Activated CD8-positive, alpha-beta memory T cell treated with anti-CD3 and anti-CD28 coated beads, Interleukin-2, amount 50 U/mL, for 1 hour (primary cell): ENCODE data around the gene KRTDAP.

Experiments used
- DNase-seq: peaks from one replicate; pipeline ENCODE4 v3.0.0-alpha.2; 2020; ENCODE audit errors: extremely low read depth

The KRTDAP gene, protein sequence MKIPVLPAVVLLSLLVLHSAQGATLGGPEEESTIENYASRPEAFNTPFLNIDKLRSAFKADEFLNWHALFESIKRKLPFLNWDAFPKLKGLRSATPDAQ

DNA sequence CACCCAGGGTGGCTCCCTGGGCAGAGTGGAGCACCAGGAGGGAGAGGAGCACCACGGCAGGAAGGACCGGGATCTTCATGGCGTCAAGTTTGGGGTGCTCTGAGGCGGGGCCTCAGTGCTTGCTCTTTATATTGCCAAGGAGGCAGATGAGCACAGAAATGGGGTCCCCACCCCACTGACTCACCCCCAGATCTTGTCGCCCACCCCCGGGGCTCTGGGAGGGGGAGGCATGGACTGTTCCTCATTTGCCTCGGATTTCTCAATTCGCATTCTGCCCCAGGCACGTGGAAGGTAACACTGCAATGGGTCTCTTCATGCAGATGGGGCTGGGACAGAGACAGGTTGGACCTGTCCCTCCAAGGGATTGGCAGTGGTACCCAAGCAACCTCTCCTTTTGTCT is at the start of gene KRTDAP:
TSS of gene KRTDAP (minus strand) at position 101 of the 400 bp plus-strand sequence. CDS start at position 79, 22 bp downstream.
- no peak for DNase-seq

DNA sequence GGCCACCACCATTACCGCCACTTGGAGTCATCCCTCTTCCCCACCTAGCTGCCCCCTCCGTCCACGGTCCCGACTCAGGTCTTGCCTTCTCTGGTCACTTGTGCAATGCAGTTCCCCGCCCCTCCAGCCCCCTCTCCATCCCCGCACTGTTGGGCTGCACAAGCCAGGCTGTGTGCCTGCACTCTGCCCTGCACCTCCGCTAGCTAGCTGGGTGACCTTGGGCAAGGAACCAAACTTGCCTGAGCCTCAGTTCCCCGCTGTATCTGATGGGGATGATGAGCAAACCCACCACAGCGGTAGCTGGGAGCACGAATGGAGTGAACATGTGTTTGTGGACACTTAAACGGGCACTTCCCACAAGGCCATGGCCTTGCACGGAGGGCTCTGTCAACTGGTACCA is 49.6 kb upstream of the KRTDAP start:
- no peak for DNase-seq

DNA sequence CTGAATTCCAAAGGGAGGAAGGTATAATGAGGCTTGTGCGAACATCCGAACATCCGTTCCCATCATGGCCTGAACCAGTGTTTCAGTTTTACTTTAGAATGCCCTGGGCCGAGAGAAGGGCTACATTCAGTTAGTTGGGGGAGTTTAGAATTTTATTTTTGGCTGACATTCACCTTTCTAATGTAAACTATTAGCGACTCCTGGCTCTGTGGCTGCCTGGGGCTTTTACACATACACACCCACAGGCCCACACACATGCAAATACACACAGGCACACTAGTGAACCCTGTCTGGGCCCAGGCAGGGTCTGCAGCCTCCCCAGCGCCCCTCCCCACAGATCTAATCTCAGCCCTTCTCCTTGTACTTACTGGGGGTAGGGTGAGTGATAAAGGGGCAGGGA is 49.0 kb upstream of the KRTDAP start:
- no peak for DNase-seq

DNA sequence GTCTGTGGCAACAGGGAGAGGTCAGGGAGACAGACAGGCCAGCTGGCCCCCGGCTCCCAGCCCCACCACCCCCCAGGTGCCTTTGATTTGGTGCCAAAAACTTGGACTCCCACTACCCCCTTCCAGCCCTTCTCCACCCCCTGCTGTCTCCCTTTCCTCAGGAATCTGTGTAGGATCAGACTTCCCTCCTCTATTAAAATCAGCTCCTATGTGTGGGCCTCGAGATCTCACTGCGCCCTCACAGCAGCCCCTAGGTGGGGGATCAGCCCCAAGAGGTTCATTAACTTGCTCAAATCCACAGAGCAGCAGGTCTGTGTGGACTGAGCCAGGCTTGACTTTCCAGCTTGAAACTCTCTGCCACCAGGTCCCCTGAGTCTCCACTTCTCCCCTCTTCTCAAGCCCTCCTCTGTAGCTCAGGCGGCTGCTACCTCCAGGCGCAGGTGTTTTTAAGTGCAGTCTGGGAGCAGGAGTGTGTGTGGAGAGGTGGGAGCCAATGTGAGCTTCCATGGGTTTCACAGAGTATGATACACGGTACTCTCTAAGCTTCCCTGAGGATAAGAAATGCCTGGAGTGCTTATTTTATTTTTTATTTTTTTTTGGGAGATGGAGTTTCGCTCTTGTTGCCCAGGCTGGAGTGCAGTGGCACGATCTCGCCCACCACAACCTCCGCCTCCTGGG is 44.7 kb upstream of the KRTDAP start:
- no peak for DNase-seq

DNA sequence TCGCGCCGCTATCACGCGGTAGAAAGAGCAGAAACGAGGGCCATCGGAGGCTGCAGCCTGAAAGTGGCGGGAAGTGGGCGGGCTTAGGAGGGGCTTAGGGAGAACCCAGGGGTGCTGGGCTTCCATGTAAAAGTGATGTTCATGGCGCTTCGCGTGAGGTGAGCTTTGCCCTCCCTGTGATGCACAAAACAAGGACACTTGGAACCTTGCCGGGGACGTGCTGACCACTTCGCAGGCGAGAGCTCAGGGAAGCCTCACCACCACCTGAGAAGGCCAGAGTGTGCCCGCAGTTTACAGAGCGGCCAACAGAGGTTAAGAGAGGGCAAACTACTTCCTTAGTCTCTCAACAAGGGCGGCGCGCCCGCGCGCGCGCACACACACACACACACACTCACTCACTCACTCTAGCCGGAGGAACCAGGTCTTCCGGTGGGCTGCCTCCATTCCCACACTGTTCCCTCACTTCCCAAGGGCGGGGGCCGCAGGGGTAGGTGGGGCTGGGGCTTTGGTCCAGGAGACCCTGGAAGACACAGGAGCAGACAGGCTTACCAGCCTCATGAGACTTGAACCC is 43.6 kb upstream of the KRTDAP start:
- no peak for DNase-seq

DNA sequence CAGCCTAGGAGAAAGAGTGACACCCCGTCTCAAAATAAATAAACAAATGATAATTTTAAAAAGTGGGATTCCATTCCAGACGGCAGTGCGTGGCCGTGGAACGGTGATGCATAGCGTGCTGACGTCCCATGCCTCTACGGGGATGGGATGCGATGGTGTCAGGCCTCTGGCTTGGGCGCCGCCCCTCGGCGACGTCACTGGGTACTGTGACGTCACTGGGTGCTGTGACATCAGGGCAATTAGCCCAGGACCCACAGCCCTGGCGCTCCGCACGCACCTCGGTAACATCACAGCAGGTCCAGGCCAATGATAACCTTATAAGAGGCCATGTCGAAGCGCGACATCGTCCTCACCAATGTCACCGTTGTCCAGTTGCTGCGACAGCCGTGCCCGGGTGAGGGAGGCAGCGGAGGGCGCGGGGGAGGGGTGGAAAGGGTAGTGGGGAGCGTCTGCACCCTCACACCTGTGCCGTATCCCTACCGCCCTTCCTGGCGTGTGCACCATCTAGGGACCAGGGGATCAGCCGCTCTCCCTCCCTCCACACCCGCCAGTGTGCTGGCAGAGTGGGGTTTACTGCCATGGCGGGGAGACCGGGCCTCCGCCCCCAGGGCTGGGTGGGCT is 43.0 kb upstream of the KRTDAP start, which contains the start of gene GAPDHS:
TSS of gene GAPDHS (plus strand) at position 256 of the 621 bp plus-strand sequence. CDS start at position 328, 72 bp downstream.
- DNase-seq, result no peak

DNA sequence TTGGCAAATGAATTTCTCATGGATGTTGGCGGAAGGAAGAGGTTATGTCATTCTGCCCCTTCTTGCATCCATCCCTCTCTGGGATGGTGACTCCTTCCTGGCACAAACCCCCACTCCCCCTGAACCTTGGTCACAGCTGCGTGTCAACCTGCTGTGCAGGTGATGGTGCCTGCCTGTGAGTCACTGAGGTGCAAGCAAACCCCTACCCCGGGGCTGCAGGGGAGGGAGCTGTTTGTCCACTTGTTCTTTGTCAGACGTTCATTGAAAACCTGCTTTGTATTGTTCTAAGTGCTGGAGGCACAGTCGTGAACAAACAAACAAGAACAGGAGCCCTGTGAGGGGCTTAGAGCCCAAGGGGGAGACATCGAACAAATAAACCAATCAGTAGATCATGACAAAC is 41.0 kb upstream of the KRTDAP start:
- no peak for DNase-seq

DNA sequence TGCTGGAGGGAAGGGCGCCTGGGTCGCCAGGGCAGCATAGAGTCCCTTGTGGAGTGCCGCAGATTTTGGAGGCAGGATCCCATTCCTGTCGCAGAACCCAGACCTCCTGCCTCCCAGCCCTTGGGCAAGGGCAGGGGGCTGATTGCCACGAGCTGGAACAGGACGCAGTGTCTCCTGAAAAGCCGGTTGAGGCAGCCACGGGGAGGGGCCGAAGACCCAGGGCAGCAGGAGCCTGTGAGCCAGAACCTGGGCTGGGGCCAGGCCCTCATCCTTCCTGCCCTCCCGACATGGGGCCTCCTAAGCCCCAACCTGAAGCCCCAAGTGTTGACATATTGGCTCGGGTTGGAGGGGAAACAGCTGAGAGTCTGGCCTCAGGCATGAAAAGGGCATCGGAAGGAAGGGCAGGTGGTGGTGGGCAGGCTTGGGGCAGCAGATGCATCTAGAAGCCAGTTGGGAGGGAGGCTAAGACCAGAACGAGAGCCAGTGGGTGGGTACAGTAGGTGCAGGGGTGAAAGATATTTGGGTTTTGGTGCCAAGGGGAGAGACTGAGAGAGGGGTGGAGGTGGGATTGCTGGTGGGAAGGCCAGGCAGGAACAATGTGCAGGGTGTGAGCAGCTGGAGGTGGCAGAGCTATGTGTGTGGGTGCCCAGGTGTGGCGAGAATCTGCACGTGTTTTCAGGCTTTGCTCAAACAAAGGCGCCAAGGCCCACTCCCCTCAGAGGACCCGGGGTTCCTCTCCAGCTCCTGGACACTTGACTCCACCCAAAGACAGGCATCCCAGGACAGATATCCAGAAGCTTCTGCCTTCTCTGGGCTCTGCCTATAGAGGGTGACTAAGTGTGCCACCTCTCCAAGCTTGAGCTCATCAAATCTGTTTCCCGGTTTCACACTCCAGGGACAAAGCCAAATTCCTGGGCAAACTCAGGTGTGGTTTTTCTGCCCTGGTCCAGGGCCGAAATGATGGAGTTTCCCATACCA is 39.3 kb upstream of the KRTDAP start:
- no peak for DNase-seq

DNA sequence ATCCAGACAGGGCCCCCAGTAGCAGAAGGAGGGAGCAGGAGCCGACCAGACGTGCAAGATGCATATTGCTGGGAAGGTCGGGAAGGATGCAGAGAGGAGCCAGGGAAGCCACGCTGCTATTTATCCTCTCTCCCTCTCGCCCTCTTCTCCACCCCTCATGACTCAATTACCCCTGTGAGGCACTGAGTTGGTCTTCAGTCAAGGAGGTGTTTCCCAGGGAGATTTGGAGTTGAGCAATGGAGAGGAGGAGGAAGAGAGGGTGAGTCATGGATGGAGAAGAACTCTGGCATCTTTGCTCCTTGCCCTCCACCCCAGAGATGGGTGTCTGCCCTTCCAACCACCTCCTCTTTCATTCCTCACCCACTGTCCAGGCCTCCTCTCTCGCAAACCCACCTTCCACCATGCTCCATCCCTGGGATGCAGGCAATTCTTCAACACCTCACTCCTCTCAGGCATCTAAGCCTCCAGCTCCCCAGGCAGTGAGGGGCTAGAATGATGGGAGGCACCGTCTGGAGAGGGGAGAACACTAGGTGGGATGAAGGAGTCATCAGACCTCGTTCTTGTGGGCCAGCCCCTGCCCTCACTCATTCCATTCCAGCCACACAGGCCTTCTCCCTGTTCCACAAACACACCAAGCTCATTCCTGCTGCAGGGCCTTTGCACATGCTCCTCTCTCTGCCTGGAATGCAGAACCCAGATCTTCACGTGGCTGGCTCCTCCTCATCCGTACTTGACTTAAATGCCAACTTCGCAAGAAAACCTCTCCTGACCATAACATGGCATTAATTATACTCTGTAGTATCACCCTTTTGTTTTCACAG is 38.2 kb upstream of the KRTDAP start, which contains the start of gene SBSN:
TSS of gene SBSN (minus strand) at position 94 of the 821 bp plus-strand sequence. CDS start at position 64, 30 bp downstream.
- no peak for DNase-seq

DNA sequence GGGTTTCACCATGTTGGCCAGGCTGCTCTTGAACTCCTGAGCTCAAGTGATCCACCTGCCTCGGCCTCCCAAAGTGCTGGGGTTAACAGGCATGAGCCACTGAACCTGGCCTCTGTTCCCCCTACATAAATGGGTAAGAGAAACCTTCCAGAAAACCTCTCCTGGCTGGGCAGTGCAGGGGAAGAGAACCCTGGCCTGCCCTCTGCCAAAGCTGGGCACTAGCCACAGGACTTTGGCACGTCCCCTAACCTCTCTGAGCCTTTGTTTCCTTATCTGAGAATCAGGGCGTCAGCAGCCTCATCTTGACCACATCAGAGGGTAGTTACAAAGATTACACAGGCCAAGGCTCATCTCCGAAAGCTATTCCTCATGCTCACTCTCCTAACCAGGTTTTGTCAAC is 35.6 kb upstream of the KRTDAP start:
- DNase-seq, result no peak

DNA sequence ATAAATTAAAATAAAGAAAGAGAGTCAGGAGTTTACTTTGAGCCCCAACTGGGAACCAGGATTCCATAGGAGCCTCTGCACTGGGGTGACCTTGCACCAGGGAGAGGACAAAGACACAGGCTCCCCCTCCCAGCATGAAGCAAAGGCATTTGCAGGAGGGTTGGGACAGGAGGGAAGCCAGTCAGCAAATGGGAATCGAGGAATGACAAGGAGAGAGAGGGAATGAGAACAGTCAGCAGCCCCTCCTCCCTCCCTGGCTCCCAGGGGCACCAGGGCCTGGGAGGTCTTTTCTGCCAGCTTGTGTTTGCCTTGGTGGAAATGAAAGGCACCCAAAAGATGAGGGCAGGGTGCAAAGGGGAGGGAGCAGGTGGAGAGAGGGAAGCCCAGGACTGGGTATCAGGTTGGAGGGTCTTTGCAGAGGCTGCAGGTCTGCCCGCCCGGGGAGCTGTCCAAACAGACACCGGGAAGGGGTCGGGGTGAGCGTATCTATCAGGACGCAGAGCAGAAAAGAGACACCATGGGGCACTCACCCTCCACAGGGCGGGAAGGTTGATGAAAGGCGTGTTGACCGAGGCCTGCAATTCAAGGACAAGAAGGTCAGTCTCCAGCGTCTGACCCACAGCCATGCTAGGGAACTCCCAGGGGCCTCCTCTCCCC is 34.0 kb upstream of the KRTDAP start:
- no peak for DNase-seq

DNA sequence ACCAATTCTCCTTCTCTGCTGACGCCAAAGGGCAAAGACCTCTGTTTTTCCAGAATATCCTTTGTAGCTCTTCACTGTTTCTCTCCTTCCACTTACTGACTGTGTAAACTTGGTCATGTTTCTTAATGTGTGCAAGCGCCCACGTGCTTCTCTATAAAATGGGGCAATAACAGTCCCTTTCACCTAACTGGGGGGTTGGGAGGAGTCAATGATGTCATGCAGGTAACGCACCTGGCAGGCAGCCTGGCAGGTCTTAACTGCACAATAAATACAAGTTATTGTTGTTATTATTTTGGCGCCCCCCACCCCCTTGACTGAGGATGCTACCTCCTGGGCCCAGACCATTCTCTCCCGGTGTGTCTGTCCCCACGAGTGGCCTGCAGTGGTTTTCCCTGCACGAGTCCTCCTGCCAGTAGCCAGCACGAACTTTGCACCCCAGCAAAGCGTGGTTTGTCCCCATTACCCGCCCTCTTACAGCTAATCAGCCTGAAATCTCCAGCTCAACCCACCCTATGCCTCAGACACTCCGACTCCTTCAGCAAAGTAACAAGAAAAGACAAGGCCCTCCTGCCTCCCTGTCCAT is 32.6 kb upstream of the KRTDAP start:
- DNase-seq, result no peak

DNA sequence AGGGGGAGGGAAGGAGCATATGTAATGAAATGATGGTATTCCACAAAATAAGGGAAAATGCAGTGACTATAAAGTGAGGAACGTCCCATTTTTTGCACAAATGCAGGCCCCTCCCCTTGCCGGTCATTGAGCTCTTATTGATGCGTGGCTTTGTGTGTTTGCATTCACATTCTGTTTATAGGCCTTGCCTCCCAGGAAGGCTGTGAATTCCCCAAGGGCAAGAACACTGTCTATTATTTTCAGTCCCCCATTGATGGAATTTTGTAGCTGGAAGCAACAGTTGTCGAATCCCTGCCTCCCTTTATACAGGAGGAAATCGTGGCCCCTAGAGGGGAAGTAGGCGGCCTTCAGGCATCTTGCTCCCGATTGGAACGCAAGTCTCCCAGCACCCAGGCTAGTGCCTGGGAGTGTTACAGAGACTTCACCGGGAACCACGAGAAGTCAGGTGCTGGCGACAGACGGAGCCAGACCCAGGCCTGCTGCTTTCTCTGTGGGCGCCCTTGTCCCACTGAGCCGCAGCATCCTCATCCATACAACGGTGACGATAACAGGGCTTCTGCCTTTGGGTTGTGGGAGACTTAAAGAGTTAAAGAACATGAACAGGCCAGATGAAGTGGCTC is 31.0 kb upstream of the KRTDAP start:
- DNase-seq, result no peak

DNA sequence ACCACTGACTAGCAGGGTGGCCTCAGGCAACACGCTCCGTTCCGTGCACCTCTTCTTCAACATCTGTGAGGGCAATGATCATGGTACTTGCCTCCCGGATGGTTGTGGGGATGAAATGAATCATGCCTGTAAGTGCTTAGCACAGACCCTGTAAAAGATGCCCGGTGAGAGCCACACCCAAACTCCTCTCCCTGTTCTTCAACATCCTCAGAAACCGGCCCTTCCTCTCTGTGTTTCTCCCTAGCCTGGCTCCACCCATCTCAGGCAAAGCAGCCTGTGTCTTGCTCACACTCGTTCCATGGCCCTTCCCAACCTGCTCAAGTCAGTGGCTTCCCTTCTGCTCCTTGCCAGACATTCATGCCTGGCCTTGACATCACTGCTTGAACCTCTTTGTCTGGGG is 29.0 kb upstream of the KRTDAP start:
- DNase-seq, result no peak

DNA sequence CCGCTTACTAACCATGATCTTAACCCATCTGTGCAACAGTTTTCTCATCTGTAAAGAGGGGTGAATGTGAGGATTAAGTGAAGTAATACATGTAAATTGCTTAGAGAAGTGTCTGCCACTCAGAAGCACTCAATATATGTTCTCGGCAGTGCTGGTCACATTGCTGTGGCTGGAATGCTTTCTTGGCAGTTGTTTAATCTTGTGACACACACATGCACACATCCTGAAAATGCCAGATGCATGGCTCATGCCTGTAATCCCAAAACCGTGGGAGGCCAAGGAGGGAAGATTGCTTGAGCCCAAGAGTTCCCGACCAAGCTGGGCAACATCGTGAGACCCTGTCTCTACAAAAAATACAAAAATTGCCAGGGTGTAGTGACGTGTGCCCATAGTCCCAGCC is 28.0 kb upstream of the KRTDAP start:
- DNase-seq, result no peak

DNA sequence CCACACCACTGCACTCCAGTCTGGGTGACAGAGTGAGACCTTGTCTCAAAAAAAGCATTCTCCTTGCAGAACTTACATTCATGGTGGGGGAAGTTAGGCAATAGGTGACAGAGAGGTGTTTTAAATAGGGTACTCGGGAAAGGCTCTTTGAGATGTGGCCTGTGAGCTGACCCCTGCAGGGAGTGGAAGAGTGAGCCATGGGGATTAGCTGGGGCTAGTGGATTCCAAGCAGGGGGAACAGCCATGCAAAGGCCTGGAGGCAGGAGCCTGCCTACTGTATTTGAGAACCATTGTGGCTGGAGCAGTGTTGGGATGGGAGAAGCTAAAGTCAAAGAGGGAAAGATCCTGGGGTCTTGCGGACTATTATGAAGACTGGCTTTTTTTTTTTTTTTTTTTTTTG is 27.1 kb upstream of the KRTDAP start:
- no peak for DNase-seq

DNA sequence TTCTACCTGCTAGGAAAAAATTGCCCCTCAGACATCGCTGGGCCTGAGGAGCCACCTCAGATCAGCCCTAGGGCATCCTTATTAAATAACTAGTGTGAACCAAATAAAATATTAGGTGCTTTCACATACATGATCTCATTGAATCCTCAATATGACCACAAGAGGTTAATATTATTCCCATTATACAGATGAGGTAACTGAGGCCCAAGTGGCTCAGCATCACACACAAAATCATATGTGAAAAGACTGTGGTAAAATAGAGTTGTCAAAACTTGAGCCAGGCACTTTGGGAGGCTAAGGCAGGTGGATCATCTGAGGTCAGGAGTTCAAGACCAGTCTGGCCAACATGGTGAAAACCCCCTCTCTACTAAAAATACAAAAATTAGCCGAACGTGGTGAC is 26.0 kb upstream of the KRTDAP start:
- no peak for DNase-seq

DNA sequence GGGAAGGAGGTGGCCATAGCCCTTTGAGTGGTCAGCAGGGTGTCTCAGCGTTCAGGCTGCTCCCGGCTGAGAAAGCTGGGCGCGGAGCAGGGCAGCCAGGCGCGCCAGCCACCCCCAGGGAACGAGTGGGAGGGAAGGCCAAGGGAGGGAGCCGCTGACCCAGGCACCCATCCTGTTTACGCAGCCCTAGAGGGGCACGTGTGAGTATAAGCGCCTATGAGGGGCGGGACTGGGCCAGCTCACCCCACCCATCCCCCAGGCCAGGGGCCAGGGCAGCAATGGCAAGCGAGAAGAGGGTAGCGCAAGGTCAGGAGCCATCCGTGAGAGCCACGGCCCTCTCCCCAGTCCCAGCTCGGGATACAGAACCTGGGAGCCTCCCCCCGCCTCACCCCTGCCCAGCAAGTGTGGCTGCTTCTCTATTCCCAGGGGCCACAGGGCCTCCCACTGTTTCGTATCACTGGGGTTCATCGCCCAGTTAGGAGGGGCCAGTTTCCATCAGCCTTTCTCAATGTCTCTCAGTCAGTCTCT is 24.1 kb upstream of the KRTDAP start:
- no peak for DNase-seq

DNA sequence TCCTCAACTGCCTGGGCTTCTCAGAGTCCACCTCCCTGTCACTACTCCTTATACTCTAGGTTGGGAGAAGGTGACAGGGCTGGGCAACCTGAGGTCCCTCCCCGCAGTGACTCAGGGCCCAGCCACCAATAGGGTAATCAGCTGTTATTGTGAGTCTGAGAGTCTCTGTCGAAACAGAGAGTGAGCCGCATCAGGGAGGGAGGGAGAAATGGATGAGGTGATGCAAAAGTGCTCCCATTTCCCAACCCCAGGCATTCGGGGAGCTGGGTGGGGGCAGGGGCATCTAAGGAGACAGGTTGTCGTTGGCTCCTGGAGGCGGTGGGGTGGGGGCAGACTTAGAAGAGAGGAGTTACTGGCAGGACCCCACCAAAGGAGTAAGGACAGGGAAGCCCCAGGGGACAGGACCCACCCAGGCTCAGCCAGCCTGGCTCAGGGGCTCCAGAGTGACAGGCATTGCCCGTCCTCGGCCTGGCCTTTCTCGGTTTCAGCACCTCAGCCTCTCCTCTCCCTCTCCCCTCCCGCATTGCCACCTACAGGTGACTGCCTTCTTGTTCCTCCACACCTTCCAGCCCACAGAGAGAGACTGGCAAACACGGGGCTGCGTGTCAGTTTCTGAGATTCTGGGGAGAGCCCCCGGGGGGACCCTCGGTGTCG is 23.5 kb upstream of the KRTDAP start, which contains the start of gene DMKN:
TSS of gene DMKN (minus strand) at position 22 of the 654 bp plus-strand sequence. CDS start 174 bp downstream, outside the sequence.
- no peak for DNase-seq
